ENCODE data around the gene VCAN. TPM values are rescaled to one million over a fixed set of nuclear protein-coding genes. Genes with fewer than 3 reads are reported as not detected.
A peak's percentile ranks its signal among the peaks of the same experiment; 100 is the strongest.
"Not testable (repeated sequence)": the region's sequence is repeated elsewhere in the genome, so short reads cannot be mapped to it uniquely, and the experiment has no call there.

The VCAN gene
- total RNA-seq: 100 to 1,000 TPM in 1 of 2 donors, 10 to 100 TPM in 1; 94.1 to 195 TPM
- long read RNA-seq, full-length matches to known transcripts: 20 of 30 reads
- long read RNA-seq, partial matches to known transcripts: 9 of 30 reads
- long read RNA-seq, other reads (novel, unspliced or antisense): 1 of 30 reads

DNA sequence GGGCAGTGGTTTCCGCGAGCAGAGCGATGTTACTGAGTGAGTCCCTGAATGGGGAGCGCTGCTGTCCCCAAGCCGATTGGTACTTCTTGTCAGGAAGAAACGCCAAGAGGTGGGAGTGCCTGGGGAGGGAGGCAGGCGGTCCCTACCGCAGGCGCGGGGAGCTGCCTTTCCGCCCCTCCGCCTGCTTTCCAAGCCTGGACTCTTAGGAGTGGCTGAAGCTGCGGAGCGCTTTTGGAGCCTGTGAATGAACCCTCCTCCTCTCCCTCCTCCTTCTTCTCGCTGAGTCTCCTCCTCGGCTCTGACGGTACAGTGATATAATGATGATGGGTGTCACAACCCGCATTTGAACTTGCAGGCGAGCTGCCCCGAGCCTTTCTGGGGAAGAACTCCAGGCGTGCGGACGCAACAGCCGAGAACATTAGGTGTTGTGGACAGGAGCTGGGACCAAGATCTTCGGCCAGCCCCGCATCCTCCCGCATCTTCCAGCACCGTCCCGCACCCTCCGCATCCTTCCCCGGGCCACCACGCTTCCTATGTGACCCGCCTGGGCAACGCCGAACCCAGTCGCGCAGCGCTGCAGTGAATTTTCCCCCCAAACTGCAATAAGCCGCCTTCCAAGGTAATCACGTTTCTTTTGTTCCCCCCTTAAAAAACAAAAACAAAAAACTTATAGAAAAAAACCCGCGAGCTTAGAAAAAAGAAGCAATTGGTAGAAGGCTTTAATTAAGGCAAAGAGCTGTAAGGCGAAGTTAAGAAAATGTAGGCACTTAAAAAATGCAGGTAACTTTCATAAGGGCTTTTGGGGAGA, at the start of gene VCAN:
Gene VCAN (plus strand): TSS at position 340 of the 808 bp plus-strand sequence. CDS start 11,775 bp downstream, outside the sequence.
- intact Hi-C loops (cut with DNase I): no loop called here
- peak; percentile 20 to 55 for ATAC-seq
- peak; percentile 85 for DNase-seq

DNA sequence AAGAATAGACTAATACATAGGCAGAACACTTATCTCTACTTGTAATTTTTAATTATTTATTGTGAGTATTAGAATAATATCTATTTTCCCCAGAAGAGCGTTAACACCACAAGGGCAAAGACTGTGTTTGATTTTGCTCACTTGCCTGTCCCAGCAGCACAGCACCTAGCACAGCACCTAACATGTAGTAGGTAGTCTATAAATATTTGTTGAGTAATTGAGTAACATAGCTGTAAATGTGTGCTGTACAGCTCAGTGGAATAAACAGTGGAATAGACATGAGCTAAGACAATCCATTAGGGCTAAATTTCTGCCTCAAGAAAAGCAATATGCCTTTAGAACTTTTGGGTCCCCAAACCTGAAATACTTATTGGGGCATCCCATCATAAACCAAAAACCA, 49.3 kb upstream of the VCAN start:
- intact Hi-C loops (cut with DNase I): no loop called here
- ATAC-seq (no peak), DNase-seq (no peak)

DNA sequence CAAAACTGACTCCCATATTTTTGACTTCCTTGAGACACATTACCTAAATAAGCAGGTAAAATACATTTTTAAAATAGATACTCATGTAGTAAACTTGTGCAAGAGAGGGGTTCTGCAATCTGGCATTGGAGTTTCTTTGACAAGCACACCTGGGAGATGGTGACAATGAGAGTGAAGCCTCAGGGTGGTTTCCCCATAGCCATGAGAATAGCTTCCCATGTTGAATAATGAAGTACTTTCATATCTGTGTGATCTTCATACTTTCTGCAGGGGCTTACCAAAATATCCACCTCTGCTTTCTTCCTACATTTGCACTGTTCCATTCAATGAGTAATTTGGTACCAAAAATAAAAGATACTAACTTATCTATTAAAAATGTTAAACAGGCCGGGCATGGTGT, 44.7 kb upstream of the VCAN start:
- intact Hi-C loops (cut with DNase I): no loop called here
- DNase-seq: no peak
- no peak for ATAC-seq

DNA sequence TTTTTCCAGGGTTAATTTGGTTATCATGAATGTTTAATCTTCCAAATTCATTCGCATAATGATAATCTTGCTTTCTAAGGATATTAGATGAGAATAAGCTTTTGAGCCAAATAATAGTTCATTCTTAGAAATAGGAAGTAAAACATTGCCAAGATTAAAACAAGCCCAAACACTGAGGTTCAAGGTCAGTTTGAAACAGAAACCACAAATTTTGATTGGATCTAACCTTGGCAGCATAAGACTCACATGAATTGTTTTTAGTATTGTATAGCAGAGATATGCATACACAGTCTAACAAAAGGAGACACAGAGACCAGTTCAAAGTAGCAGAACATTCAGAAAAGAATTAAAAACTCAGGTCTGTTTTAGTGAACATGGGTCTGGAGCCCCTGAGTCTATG, 43.4 kb upstream of the VCAN start:
- DNase-seq (no peak), ATAC-seq (no peak)
- intact Hi-C loops (cut with DNase I): no loop called here

DNA sequence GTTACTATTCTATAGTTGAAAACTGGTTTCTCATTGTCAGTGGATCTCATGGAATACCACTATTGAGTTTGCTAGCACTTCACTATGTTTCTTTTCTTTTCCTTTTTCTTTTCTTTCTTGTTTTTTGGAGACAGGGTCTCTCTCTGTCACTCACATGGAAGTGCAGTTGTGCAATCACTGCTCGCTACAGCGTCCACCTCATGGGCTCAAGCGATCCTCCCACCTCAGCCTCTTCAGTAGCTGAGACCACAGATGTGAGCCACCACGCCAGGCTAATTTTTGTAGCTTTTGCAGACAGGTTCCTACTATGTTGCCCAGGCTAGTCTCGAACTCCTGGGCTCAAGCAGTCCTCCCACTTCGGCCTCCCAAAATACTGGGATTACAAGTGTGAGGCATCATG, 42.7 kb upstream of the VCAN start:
- intact Hi-C loops (cut with DNase I): no loop called here
- ATAC-seq: no peak
- DNase-seq: no peak

DNA sequence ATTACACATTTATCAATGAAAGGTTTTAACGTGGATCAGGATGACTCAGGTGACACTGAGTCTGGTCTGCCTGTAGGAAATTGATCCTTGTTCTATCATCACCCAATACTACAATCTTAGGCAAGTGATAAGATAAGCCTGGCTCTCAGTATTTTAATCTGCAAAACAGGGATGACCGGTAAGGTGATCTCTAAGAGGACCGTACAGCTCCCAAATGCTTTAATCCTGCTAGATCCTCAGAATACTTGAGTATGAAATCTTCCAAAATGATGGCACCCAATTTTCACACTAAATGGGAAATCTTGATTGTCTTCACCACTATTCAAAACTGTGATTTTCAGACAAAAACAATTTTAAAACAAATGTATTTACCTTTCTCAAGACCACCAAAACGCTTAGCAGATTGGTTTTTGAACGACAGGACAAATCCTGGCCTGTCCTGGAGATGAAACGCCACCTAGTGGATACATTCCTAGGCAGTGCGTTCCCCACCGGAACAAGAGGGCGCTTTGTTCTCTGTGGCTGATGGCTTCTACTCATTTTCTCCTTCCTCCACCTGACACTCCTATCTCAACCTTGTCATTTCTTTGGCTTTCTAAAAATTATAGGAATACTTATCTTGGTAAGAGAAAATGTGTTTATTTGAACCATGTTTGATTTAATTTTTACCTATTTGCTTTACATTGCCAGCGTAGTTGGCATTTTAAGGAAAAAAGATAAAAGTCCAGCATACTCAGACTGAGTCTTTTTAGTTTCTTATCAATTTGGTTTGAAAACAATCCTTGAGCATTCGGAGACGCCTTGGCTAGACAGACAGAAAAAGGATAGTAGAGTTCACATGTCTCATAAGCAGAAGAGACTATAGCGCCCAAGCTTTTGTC, 41.2 kb upstream of the VCAN start:
- ATAC-seq (peak; percentile 79 to 88), DNase-seq (peak; percentile 68)
- intact Hi-C loops (cut with DNase I): loop anchor here (10.0 kb wide), 2 partner anchors 786 to 1076 kb away; no protein-coding TSS in a partner anchor

DNA sequence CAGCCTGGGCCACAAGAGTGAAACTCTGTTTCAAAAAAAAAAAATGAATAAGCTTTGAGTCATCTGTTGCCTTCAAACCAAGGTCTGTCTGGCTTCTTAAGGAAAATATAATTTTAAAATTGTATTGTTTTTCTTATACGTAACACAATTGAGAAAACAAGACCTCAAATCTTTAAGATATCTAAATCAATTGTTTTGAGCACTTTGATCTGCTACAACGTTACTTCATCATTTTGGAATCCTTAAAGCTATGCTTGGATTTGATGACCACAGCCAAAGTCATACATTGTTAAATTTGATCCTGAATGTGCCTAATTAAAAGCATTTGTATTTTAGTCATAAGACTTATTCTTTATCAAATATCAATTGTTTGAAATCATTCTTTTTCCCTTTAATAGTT, 37.7 kb upstream of the VCAN start:
- DNase-seq (no peak), ATAC-seq (no peak)
- intact Hi-C loops (cut with DNase I): loop anchor here (10.0 kb wide), 2 partner anchors 789 to 1079 kb away; no protein-coding TSS in a partner anchor

DNA sequence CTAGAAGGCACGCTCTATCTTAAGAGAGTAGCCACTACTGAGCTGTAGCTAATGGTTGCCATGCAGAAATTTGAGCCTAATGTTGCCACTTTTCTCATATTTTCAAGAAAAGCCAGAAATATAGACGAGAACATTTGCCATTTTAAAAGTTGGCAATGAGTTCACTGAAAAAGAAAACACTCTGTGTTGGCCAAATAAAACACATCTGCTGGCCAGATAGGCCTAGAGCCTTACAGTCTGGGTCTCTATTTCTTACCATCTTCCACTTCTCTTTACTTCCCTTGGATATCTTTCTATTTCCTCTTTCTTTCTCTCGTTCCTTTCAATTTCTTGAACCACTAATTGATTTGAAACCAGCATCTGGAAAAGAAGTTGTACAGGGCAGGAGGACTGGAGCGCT, 36.6 kb upstream of the VCAN start:
- ATAC-seq (peak; percentile 53 to 66), DNase-seq (no peak)
- intact Hi-C loops (cut with DNase I): loop anchor here (10.0 kb wide), 2 partner anchors 790 to 1080 kb away; no protein-coding TSS in a partner anchor

DNA sequence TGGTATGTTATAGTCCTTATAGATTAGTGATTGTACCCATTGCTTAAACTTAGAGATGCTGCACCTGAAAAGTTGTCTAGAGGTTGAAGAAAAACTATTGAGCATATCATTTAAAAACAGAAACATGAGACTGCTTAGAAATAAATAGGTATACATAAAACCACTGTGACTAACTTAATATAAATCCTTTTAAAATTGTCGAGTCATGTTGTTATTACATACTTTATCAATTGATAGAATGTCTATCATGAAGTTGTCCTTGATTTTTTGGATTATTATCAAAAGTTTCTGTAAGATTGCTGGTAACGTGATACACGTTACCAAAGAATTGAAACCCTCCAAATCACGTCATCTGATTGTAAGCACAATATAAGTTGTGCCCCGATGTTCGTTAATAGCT, 35.3 kb upstream of the VCAN start:
- intact Hi-C loops (cut with DNase I): loop anchor here (10.0 kb wide), 2 partner anchors 791 to 1081 kb away; no protein-coding TSS in a partner anchor
- DNase-seq: no peak
- ATAC-seq: no peak

DNA sequence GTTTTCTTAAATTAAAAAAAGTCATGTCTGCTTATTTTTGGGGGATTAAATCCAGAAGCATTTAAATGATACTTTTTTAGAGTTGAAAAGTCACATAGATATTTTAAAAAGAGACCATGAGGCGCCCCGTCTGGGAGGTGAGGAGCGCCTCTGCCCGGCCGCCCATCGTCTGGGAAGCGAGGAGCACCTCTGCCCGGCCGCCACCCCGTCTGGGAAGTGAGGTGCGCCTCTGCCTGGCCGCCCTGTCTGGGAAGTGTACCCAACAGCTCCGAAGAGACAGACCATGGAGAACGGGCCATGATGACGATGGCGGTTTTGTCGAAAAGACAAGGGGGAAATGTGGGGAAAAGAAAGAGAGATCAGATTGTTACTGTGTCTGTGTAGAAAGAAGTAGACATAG, 33.8 kb upstream of the VCAN start:
- DNase-seq: not testable (repeated sequence)
- intact Hi-C loops (cut with DNase I): loop anchor here (10.0 kb wide), 2 partner anchors 793 to 1083 kb away; no protein-coding TSS in a partner anchor

DNA sequence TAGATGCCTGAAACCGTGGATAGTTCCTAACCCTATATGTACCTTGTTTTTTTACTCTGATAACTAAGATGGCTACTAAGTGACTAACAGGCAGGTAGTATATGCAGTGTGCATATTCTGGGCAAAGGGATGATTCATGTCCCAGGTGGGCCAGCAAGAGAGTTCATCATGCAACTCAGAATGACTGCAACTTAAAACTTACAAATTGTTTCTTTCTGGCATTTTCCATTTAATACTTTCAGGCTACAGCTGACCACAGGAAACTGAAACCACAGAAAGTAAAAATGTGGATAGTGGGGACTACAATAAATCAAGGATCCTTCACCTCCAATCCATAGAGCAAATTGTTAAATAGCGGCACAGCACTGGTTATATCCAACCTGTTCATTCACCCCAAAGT, 30.7 kb upstream of the VCAN start:
- no peak for ATAC-seq

More for the DNA sequence above, 33.8 kb upstream of the VCAN start:
- ATAC-seq: not testable (repeated sequence)

DNA sequence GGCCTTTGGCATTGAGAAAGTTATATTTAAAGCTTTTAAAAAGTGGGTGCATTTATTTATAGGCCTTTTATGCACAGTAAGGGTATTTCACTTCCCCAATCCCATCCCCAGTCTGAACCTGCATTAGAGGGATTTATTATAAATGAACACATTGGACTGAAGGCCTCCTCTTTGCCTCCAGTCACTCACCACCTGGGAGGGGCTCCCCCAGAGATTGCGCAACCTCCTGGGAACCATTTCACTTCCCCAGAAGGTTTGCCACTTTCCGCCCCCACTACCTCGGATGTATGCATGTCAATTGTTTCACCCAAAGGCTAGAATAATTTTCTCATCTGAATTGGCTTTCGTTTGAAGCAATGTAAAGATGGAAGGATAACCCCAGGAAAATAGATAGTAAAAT, 29.8 kb upstream of the VCAN start:
- ATAC-seq (no peak), DNase-seq (no peak)
- intact Hi-C loops (cut with DNase I): no loop called here

More for the DNA sequence above, 30.7 kb upstream of the VCAN start:
- intact Hi-C loops (cut with DNase I): no loop called here
- DNase-seq: no peak

DNA sequence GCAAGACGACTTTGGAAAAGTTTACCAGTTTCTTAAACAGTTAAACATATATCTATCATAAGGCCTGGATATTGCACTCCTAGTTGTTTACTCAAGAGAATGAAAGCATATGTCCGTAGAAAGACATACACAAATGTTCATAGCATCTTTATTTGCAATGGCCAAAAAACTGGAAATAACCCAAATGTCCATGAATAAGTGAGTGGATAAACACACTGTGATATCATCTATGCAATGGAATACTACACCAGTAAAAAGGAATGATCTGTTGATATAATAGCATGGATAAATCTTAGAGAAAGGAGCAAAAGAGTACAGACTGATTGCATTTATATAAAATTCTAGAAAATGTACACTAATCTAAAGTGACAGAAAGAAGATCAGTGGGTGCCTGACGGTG, 28.0 kb upstream of the VCAN start:
- intact Hi-C loops (cut with DNase I): no loop called here
- ATAC-seq: no peak

DNA sequence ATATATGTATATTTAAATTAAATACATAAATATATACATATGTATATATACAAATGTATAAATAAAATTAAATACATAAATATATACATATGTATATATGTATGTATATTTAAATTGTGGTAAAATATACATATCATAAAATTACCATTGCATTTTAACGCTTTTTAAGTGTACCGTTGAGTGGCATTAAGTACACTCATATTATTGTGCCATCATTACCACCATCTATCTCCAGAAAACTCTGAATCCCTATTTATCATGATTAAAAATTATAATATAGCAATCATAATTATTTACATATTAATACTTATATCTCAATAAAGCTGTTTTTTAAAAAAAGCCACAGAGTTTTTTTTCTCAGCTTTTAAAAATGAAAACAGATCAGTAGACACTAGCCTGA, 27.1 kb upstream of the VCAN start:
- intact Hi-C loops (cut with DNase I): no loop called here
- DNase-seq (no peak), ATAC-seq (no peak)

More for the DNA sequence above, 28.0 kb upstream of the VCAN start:
- DNase-seq: no peak

DNA sequence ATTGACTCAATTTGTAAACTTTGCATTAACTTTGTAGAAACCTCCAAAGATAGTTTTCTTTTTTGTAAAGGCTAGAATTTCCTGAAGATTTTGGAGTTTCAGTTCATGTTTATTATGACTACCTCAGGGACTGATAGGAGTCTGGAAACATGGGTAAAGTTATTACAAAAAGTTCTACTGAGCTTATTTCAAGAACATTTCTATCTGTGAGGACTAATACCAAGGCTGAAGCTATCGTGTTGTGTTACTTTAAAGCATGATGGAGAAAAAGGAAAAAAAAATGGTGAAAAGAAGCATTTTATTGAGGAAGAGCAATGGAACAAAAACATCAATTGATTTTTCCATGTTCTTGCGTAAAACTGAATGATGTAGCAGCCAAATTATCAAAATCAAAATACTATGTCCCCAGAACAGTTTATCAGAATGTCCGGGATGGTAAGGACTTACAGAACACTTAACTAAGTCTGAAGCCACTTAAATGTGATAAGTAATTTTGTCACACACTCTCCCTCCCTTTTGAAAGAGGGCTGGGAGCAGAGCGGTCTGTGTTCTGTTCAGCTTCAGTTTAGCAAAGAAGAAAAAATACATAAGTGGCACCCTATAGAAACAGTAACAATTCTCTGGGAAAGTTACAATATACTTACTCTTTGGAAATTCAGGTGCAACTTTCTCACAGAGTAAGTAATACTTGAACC, 25.1 kb upstream of the VCAN start:
- ATAC-seq (peak in 1 of 2 donors; percentile 53), DNase-seq (no peak)
- intact Hi-C loops (cut with DNase I): no loop called here

DNA sequence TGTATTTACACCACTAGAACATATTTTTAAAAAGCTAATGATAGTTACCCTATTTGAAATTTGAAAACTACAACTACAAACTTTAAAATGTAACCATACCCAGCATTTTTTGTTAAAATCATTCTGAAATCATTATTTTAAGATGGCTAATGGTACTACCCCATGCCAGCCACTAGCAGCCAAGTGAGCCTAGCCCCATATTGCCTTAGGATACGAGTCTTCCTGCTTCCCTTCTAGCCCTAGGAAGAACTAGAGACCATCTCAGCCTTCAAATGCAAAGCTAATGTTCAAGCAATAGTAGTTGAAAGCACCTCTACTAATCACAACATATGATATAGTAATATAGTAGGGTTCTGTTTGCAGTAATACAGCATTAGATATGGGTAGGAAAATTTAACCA, 24.0 kb upstream of the VCAN start:
- intact Hi-C loops (cut with DNase I): no loop called here
- no peak for ATAC-seq
- no peak for DNase-seq

DNA sequence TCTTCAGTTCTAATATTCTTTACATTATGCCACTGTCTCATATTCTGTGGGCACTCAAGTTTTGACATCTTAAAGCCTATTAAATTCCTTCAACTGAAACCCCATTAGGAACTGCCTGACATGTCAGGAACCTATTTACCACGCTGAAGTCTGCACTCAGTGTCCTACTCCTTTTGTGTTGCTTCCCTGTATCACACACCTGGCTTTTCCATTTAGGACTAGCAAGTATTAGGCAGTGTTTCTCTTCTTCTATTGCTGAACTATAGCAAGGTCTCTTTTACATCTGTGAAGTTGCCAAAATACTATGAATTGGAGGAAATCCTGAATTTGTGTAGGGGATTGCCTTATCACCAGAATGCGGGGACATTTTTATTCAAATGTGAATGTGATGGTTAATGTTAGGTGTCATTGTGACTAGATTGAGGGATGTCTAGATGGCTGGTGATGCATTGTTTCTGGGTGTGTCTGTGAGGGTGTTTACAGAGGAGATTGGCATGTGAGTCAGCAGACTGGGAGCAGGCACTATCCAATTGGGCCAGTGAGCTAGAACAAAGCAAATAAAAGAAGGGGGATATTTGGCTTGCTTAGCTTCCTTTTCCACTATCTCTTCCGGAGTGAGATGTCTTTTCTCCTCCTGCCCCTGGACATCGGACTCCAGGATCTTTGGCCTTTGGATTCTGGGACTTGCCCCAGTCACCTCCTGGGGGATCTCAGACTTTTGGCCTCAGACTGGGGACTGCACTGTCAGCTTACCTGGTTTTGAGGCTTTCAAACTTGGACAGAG, 21.2 kb upstream of the VCAN start:
- DNase-seq: peak; percentile 36
- intact Hi-C loops (cut with DNase I): no loop called here
- peak; percentile 41 to 79 for ATAC-seq

DNA sequence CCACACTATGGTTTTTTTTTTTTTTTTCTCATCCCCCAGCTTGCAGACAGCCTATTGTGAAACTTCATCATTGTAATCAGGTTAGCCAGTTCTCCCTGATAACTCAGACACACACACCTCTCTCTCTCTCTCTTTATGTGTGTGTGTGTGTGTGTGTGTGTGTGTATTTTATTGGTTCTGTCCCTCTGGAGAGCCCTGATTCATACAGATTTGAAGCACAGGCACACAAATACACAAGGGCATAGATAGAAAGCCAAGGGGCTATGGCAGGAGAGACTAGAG, 20.6 kb upstream of the VCAN start:
- DNase-seq (no peak), ATAC-seq (no peak)
- intact Hi-C loops (cut with DNase I): no loop called here

DNA sequence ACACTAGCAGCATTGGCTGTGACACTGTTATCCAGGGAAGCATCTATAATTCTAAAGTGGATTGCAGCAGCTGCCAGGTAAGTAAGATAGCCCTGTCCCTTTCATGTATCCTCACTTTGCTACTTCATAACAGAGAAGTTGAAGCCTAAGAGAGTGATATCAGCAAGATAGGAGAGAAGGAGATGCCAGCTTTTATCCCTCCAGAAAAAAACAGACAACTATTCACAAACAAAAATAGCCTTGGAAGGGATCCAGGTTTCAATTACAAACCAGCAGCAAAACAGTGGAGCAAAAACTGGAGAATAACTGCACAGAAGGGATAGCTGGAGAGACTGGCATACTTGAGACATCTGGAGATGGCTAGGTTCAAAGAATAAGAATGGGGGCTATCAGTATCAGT, 19.6 kb upstream of the VCAN start:
- ATAC-seq (no peak), DNase-seq (no peak)
- intact Hi-C loops (cut with DNase I): no loop called here
